ENCODE results near the gene PELI3.
"Not testable (repeated sequence)": the region's sequence is repeated elsewhere in the genome, so short reads cannot be mapped to it uniquely, and the experiment has no call there.

PELI3 gene

GRCh38 chr11:66466225-66467033 is at the start of gene PELI3:
PELI3 (plus strand) TSS chr11:66466905; CDS start chr11:66468129, 1,224 bp downstream.
- peak; percentile 88 to 96 (median 90) for DNase-seq

- DNase-seq: no peak
Observed at GRCh38 chr11:66417000-66417399, 49.7 kb upstream of the PELI3 start.

GRCh38 chr11:66418168-66418985 is 48.3 kb upstream of the PELI3 start:
- DNase-seq: peak in 3 of 4 experiments; percentile 26 to 38 (median 32)

- DNase-seq: no peak
Observed at GRCh38 chr11:66418986-66419308, 47.8 kb upstream of the PELI3 start.

GRCh38 chr11:66419825-66420224 is 46.9 kb upstream of the PELI3 start:
- no peak for DNase-seq

- DNase-seq: no peak
Observed at GRCh38 chr11:66420671-66421476, 45.8 kb upstream of the PELI3 start, which contains the start of gene NPAS4. NPAS4 (plus strand) TSS chr11:66421035; CDS start chr11:66421180, 145 bp downstream.

- DNase-seq: peak; percentile 60 to 74 (median 71)
Observed at GRCh38 chr11:66421492-66422205, 45.1 kb upstream of the PELI3 start.

- no peak for DNase-seq
Observed at GRCh38 chr11:66426314-66426713, 40.4 kb upstream of the PELI3 start.

- no peak for DNase-seq
Observed at GRCh38 chr11:66428933-66429332, 37.8 kb upstream of the PELI3 start.

- DNase-seq: peak; percentile 42 to 70 (median 52)
Observed at GRCh38 chr11:66429983-66430602, 36.6 kb upstream of the PELI3 start.

GRCh38 chr11:66431287-66431686 is 35.4 kb upstream of the PELI3 start:
- DNase-seq: not testable (repeated sequence)

GRCh38 chr11:66431871-66432329 is 34.8 kb upstream of the PELI3 start:
- DNase-seq: not testable (repeated sequence)

GRCh38 chr11:66432597-66432996 is 34.1 kb upstream of the PELI3 start:
- no peak for DNase-seq

- no peak for DNase-seq
Observed at GRCh38 chr11:66437979-66438503, 28.7 kb upstream of the PELI3 start.

- peak; percentile 73 to 84 (median 77) for DNase-seq
Observed at GRCh38 chr11:66438504-66439466, 27.9 kb upstream of the PELI3 start, which contains the start of gene MRPL11. MRPL11 (minus strand) TSS chr11:66438848; CDS start chr11:66438754, 94 bp downstream.

GRCh38 chr11:66440101-66440939 is 26.4 kb upstream of the PELI3 start:
- DNase-seq: not testable (repeated sequence)

- DNase-seq: not testable (repeated sequence)
Observed at GRCh38 chr11:66440940-66441282, 25.8 kb upstream of the PELI3 start.

GRCh38 chr11:66443602-66444001 is 23.1 kb upstream of the PELI3 start:
- DNase-seq: no peak

GRCh38 chr11:66447012-66447411 is 19.7 kb upstream of the PELI3 start:
- no peak for DNase-seq

All from activated CD4-positive, CD25-positive, alpha-beta regulatory T cell (primary cell).